Measurements from ENCODE around the gene FBXW8. TPM values are rescaled to one million over a fixed set of nuclear protein-coding genes. Genes with fewer than 3 reads are reported as not detected.

Gene FBXW8
- total RNA-seq, 2 experiments from 2014 or later, result 5.7 to 6.1 TPM

DNA sequence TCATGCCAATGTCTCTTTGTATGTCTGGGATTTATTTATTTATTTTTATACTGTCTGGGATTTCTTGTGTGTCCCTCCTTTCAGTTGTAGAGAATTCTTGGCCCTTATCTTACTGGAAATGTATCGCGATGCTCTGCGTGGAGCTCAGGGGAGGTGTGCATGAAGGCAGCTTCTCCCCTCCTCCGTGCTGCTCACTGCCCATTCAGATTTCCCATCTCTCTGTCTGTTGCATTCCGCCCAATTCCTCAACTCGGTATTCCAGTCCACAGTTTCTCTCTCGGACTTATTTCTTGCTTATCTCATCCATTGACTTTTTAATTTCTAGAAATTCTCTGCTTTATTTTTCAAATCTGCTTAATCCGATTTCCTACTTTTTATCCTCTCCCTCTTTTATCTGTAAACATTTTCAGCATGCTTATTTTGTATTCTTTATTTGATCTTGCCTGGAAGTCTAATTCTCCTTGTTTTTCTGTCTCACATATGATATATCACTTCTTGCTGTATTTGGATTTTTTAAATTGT is 93.2 kb downstream of the FBXW8 start:
- Mint-ChIP-seq H3K27ac (no peak overlapping the region), H3K9me3 (ENCODE audit: low read depth) (no peaks in the 10 kb centered on the region), H3K27me3 (no peaks in the 10 kb centered on the region), H3K4me3 (no peak overlapping the region), H3K4me1 (no peaks in the 10 kb centered on the region), H3K36me3 (ENCODE audit: low read depth) (peaks cover 13% of the 10 kb centered on the region)
- ATAC-seq (no peak), DNase-seq (no peak)
- intact Hi-C loops (cut with DNase I, micrococcal nuclease), result no loop called here
- ChIA-PET CTCF (no interaction called here), POLR2A (no interaction called here)

- no peak overlapping the region for H3K4me3 Mint-ChIP-seq
- no peak overlapping the region for H3K27ac Mint-ChIP-seq
- ATAC-seq (no peak), DNase-seq (no peak)
- no peaks in the 10 kb centered on the region for H3K4me1 Mint-ChIP-seq
- peaks cover 24% of the 10 kb centered on the region for H3K36me3 Mint-ChIP-seq (ENCODE audit: low read depth)
- H3K27me3 Mint-ChIP-seq, result no peaks in the 10 kb centered on the region
- CTCF ChIA-PET, result interaction anchor here (1.7 kb wide), 1 partner anchor 61 kb away, joined by 6 read pairs; no protein-coding TSS in a partner anchor
- H3K9me3 Mint-ChIP-seq (ENCODE audit: low read depth), result no peaks in the 10 kb centered on the region
- POLR2A ChIA-PET, result no interaction called here
- intact Hi-C loops (cut with DNase I, micrococcal nuclease), result no loop called here
Measured at GRCh38 chr12:117005417-117006046, 94.8 kb downstream of the FBXW8 start.

- DNase-seq (no peak), ATAC-seq (no peak)
- H3K4me1 Mint-ChIP-seq, result no peaks in the 10 kb centered on the region
- H3K4me3 Mint-ChIP-seq, result no peak overlapping the region
- H3K36me3 Mint-ChIP-seq (ENCODE audit: low read depth), result peaks cover 24% of the 10 kb centered on the region
- H3K27ac Mint-ChIP-seq, result no peak overlapping the region
- H3K9me3 Mint-ChIP-seq (ENCODE audit: low read depth), result no peaks in the 10 kb centered on the region
- CTCF ChIA-PET, result interaction anchor here (0.6 to 1.7 kb wide), 2 partner anchors 60 to 108 kb away, joined by 3 to 6 read pairs; no protein-coding TSS in a partner anchor
- no peaks in the 10 kb centered on the region for H3K27me3 Mint-ChIP-seq
- POLR2A ChIA-PET, result no interaction called here
- intact Hi-C loops (cut with DNase I, micrococcal nuclease), result no loop called here
Measured at GRCh38 chr12:117006333-117006732, 95.6 kb downstream of the FBXW8 start.

DNA sequence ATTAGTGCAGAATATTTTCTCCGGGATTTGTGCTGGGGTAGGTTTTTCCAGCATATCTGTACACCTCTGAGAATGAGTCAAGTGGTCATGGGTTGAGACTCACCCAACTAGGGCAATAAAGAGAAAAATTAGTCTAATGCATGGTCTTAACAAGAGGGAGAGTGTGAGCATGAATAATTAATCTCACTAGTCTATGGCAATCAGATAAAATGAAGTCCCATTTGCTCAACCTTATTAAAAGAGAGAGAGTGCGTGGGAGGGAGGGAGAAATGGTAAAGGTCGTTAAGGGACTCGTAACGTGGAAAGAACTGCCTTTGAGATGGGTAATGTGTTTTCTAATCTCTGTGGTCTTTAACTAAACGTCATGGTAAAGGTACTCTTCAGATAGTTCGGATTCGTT is 96.8 kb downstream of the FBXW8 start:
- POLR2A ChIA-PET, result no interaction called here
- no peaks in the 10 kb centered on the region for H3K27me3 Mint-ChIP-seq
- H3K9me3 Mint-ChIP-seq (ENCODE audit: low read depth), result no peaks in the 10 kb centered on the region
- H3K27ac Mint-ChIP-seq, result no peak overlapping the region
- H3K4me1 Mint-ChIP-seq, result no peaks in the 10 kb centered on the region
- no peak overlapping the region for H3K4me3 Mint-ChIP-seq
- no peak for DNase-seq
- CTCF ChIA-PET, result interaction anchor here (1.7 kb wide), 1 partner anchor 59 kb away, joined by 6 read pairs; no protein-coding TSS in a partner anchor
- intact Hi-C loops (cut with DNase I, micrococcal nuclease), result no loop called here
- peaks cover 34% of the 10 kb centered on the region for H3K36me3 Mint-ChIP-seq (ENCODE audit: low read depth)
- ATAC-seq, result no peak

GRCh38 chr12:117009759-117010158 is 99.0 kb downstream of the FBXW8 start:
- intact Hi-C loops (cut with DNase I, micrococcal nuclease), result no loop called here
- no peak overlapping the region for H3K27ac Mint-ChIP-seq
- peaks cover 48% of the 10 kb centered on the region for H3K36me3 Mint-ChIP-seq (ENCODE audit: low read depth)
- H3K9me3 Mint-ChIP-seq (ENCODE audit: low read depth), result peaks cover 10% of the 10 kb centered on the region
- H3K4me1 Mint-ChIP-seq, result no peaks in the 10 kb centered on the region
- POLR2A ChIA-PET, result no interaction called here
- DNase-seq (no peak), ATAC-seq (no peak)
- no peaks in the 10 kb centered on the region for H3K27me3 Mint-ChIP-seq
- CTCF ChIA-PET, result no interaction called here
- H3K4me3 Mint-ChIP-seq, result no peak overlapping the region

DNA sequence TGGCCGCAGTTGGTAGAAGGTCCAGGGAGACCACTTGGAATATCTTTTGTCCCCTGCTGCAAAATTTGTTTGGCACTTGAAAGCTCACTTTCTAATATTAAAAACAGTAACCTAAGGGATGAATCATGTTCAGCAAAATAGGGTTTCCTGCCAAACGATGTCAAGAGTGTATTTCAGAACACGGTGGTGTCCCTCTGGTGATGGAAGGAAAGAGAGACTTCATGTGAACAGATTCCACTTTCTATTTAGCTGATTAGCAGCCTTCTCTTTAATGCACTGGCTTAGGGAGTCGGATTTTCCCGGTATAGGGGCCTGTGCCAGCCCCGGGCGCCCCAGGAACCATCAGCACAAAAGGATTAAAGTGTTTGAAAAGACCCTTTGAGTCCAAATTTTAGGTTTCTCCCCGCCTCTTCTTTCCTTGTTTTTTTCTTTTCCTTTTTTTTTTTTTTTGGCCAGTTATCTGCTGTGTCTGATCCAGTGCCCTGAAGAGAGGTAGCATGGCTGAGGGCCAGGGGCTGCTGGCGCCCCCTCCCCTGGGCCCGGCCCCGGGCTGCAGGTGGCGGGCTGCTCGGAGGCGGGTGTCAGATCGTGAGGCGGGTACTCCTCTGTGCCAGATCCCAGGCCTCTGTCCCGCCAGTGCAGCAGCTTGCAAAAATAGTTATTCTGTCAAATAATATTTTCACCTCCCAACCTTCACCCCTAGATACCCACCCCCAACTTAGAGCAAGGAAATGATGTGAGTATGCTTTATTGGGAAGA is 100.1 kb downstream of the FBXW8 start:
- ChIA-PET POLR2A (no interaction called here), CTCF (no interaction called here)
- Mint-ChIP-seq H3K27me3 (no peaks in the 10 kb centered on the region), H3K36me3 (ENCODE audit: low read depth) (peaks cover 54% of the 10 kb centered on the region), H3K27ac (no peak overlapping the region), H3K4me1 (no peaks in the 10 kb centered on the region), H3K9me3 (ENCODE audit: low read depth) (peaks cover 15% of the 10 kb centered on the region), H3K4me3 (no peak overlapping the region)
- ATAC-seq (no peak), DNase-seq (no peak)
- intact Hi-C loops (cut with DNase I, micrococcal nuclease), result no loop called here

- intact Hi-C loops (cut with DNase I, micrococcal nuclease), result no loop called here
- POLR2A ChIA-PET, result interaction anchor here (0.6 kb wide), 1 partner anchor 22 kb away, joined by 3 read pairs; no protein-coding TSS in a partner anchor
- no peaks in the 10 kb centered on the region for H3K27me3 Mint-ChIP-seq
- no peaks in the 10 kb centered on the region for H3K4me1 Mint-ChIP-seq
- CTCF ChIA-PET, result interaction anchor here (0.9 to 2.0 kb wide), 3 partner anchors 12 to 95 kb away, joined by 3 to 9 read pairs (median 3); no protein-coding TSS in a partner anchor
- no peak overlapping the region for H3K4me3 Mint-ChIP-seq
- ATAC-seq (no peak), DNase-seq (no peak)
- H3K36me3 Mint-ChIP-seq (ENCODE audit: low read depth), result peaks cover 55% of the 10 kb centered on the region
- H3K27ac Mint-ChIP-seq, result no peak overlapping the region
- peaks cover 15% of the 10 kb centered on the region for H3K9me3 Mint-ChIP-seq (ENCODE audit: low read depth)
Measured at GRCh38 chr12:117011988-117012805, 101.4 kb downstream of the FBXW8 start.

DNA sequence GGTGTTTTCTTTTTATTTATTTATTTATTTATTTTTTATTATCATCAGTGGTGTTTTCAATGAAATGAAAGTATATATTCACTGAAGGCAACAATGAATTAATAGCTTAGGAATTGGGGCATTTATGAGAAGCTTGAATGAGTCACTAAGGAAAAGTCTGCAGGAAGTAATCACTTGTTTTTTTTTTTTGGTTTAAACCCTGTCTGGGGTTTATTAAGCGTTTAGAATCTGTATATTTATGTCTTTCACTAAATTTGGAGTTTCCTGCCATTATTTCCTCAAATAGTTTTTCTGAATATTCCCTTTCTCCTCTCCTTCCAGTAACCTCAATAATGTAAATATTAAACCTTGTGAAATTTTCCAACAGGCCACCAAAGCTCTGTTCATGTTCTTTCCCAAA is 103.0 kb downstream of the FBXW8 start:
- Mint-ChIP-seq H3K9me3 (ENCODE audit: low read depth) (peaks cover 15% of the 10 kb centered on the region), H3K36me3 (ENCODE audit: low read depth) (peaks cover 55% of the 10 kb centered on the region), H3K4me1 (no peaks in the 10 kb centered on the region), H3K27me3 (no peaks in the 10 kb centered on the region), H3K27ac (no peak overlapping the region), H3K4me3 (no peak overlapping the region)
- ChIA-PET CTCF (interaction anchor here (0.7 kb wide), 1 partner anchor 123 kb away, joined by 3 read pairs; no protein-coding TSS in a partner anchor), POLR2A (no interaction called here)
- intact Hi-C loops (cut with DNase I, micrococcal nuclease), result no loop called here
- no peak for ATAC-seq
- no peak for DNase-seq

DNA sequence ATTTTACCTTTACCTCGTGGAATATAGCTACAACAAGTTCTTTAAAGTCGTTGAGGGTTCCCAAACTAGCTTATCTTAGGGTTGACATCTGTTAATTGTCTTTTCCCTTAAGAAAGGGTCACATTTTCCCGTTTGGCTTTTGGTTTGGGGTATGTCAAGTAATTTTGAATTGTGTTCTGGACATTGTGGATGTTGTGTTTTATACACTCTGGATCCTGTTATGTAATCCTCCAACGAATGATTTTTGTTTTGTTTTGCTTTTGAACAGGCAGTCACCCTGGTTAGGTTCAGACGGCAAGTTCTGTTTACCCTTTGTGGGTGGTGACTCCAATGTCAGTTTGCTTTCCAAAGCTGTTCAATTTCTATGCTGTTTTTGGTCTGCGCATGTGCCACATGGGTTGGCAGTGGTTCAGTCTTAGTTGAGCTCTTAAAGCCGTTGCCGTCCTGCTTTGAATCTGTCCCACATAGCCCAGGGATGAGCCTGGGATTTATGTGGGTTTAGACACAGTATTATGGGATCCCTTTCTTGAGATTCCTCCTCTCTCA is 103.7 kb downstream of the FBXW8 start:
- ATAC-seq (no peak), DNase-seq (no peak)
- H3K27me3 Mint-ChIP-seq, result no peaks in the 10 kb centered on the region
- no peaks in the 10 kb centered on the region for H3K4me1 Mint-ChIP-seq
- no peak overlapping the region for H3K27ac Mint-ChIP-seq
- POLR2A ChIA-PET, result no interaction called here
- H3K36me3 Mint-ChIP-seq (ENCODE audit: low read depth), result peaks cover 53% of the 10 kb centered on the region
- CTCF ChIA-PET, result interaction anchor here (0.7 kb wide), 1 partner anchor 123 kb away, joined by 3 read pairs; no protein-coding TSS in a partner anchor
- H3K9me3 Mint-ChIP-seq (ENCODE audit: low read depth), result peaks cover 15% of the 10 kb centered on the region
- H3K4me3 Mint-ChIP-seq, result no peak overlapping the region
- intact Hi-C loops (cut with DNase I, micrococcal nuclease), result no loop called here

- ATAC-seq (no peak), DNase-seq (no peak)
- intact Hi-C loops (cut with DNase I, micrococcal nuclease), result no loop called here
- H3K27ac Mint-ChIP-seq, result no peak overlapping the region
- ChIA-PET CTCF (no interaction called here), POLR2A (no interaction called here)
- peaks cover 44% of the 10 kb centered on the region for H3K36me3 Mint-ChIP-seq (ENCODE audit: low read depth)
- no peaks in the 10 kb centered on the region for H3K27me3 Mint-ChIP-seq
- peaks cover 15% of the 10 kb centered on the region for H3K9me3 Mint-ChIP-seq (ENCODE audit: low read depth)
- no peaks in the 10 kb centered on the region for H3K4me1 Mint-ChIP-seq
- H3K4me3 Mint-ChIP-seq, result no peak overlapping the region
Measured at GRCh38 chr12:117015811-117016210, 105.1 kb downstream of the FBXW8 start.

DNA sequence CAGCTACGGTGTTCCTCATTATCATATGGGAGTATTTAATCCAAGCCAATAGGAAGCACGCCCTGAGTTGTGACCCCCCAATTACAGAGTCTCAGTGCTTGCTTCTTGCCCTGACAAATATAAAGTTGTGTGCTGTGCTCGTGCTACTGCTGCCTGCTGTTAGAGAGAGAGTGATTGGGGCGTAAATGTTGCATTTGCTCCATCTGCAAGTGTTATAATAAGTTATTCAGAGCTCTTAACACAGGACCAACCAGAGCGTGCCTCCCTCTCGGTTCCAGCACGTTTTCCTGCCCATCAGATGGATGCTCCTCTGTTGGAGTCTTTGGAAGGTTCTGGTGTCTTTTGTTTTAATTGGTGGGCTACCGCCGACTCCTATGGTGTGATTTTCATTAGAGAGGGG is 107.1 kb downstream of the FBXW8 start:
- intact Hi-C loops (cut with DNase I, micrococcal nuclease), result no loop called here
- peaks cover 15% of the 10 kb centered on the region for H3K9me3 Mint-ChIP-seq (ENCODE audit: low read depth)
- DNase-seq (no peak), ATAC-seq (no peak)
- ChIA-PET POLR2A (no interaction called here), CTCF (interaction anchor here (0.7 kb wide), 1 partner anchor 1084 kb away, joined by 3 read pairs; no protein-coding TSS in a partner anchor)
- H3K27me3 Mint-ChIP-seq, result no peaks in the 10 kb centered on the region
- peaks cover 31% of the 10 kb centered on the region for H3K36me3 Mint-ChIP-seq (ENCODE audit: low read depth)
- H3K4me1 Mint-ChIP-seq, result no peaks in the 10 kb centered on the region
- no peak overlapping the region for H3K27ac Mint-ChIP-seq
- H3K4me3 Mint-ChIP-seq, result no peak overlapping the region
